GM18520 (cell line): ENCODE results near the gene MAN2A2.

Experiments
- ATAC-seq: cut with Tn5 transposase; IDR thresholded peaks from one replicate; pipeline ENCODE4 v1.9.1; 2021; ENCODE audit not compliant: unreplicated experiment

MAN2A2 gene

DNA sequence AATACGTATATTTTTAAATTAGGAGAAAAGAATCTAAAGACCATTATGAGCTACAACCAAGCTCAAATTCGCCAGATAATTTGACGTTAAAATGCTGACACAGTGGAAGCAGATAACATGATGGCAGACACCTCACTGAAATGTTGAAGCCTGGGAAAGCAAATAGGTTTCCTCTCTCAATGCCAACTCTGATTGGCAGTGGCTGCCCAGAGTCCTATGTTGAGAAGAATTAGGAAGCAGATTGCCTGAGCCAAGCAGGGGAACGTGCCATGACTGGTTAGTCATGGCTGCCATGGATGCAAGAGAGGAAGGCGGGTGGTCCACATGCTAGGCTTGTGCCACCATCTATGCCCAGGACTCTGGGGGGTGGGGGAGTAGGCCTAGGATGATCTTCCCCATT lies 35.2 kb downstream of the MAN2A2 start:
- ATAC-seq = no peak

DNA sequence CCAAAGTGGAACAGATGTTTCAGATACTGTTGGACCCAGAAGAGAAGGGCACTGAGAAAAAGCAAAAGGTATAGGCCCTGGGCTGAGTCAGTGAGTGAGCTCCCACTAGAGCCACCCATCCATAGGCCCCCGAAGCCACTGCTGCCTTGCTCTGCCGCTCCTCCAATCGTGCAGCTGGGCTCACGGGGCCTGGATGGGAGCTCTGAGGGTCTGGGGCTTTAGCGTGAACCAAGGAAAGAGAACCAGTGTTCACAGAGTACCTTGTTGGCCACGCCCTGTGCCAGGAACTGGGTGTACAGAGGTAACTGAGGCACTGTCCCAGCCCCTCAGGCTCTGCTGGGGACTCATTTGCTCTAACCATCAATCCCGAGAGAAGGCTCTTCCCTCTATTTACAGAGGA lies 36.7 kb downstream of the MAN2A2 start:
- no peak for ATAC-seq

DNA sequence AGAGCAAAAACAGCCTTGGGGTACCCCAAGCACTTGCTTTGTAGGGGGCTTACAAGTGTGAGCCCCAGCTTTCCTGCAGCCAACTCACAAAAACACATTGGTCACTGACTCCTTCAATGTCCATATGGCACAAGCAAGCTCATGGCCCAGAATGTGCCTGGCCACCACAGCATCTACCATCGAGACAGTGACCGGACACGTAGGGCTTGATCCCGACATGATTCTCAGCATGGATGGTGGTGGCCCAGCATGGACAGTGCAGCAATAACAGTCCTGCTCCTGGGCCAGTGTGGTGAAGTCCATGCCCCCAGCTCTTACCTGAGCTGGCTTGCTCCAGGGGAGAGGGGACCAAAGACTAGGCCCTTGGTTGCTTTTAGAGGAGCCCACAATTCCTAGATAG lies 37.9 kb downstream of the MAN2A2 start:
- ATAC-seq = no peak

DNA sequence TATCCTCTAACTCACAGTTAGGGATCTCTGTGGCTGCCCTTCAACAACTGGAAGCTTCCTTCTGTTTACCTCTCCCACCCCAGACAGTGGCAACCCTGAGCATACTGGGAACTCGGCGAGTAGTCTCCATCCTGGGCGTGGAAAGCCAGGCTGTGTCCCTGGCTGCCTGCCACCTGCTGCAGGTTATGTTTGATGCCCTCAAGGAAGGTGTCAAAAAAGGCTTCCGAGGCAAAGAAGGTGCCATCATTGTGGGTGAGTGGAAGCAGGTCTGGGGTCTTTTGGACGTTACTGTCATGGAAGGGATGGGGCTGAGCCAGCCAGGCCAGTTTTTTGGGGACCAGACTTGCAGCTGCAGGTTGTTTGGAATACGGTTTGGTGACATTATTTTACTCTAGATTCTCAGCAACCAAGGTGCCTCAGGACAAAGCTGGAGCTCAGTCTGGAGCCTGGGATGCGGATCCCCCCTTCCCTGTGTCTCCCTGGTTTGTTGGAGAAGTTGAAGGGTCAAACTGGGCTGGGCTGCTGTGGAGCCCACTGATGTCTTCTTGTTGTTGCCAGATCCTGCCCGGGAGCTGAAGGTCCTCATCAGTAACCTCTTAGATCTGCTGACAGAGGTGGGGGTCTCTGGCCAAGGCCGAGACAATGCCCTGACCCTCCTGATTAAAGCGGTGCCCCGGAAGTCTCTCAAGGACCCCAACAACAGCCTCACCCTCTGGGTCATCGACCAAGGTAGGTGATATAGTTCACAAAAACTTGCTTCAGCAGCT lies 39.4 kb downstream of the MAN2A2 start:
- ATAC-seq = no peak

DNA sequence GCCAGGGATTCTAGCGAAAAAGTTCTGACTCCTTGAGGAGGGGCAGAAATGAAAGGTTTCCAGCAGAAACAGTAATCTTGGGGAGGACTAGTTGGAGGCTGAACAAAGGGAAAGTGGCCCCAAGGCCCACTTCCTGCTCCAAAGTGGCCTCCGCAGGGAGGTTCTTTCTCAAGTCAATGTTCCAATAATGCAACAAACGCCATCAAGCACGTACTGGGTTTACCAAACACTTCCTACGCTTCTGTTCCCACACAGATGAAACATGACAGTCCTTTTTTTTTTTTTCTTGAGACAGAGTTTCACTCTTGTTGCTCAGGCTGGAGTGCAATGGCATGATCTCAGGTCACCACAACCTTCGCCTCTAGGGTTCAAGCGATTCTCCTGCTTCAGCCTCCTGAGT lies 42.0 kb downstream of the MAN2A2 start:
- ATAC-seq = no peak

DNA sequence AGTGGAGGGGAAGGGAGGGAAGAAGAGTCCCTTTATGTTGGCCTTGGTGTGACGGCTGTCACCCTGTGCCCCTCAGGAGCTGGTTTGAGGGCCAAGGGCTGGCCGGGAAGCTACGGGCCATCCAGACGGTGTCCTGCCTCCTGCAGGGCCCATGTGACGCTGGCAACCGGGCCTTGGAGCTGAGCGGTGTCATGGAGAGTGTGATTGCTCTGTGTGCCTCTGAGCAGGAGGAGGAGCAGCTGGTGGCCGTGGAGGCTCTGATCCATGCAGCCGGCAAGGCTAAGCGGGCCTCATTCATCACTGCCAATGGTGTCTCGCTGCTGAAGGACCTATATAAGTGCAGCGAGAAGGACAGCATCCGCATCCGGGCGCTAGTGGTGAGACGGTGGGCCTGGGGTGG lies 43.4 kb downstream of the MAN2A2 start:
- no peak for ATAC-seq

DNA sequence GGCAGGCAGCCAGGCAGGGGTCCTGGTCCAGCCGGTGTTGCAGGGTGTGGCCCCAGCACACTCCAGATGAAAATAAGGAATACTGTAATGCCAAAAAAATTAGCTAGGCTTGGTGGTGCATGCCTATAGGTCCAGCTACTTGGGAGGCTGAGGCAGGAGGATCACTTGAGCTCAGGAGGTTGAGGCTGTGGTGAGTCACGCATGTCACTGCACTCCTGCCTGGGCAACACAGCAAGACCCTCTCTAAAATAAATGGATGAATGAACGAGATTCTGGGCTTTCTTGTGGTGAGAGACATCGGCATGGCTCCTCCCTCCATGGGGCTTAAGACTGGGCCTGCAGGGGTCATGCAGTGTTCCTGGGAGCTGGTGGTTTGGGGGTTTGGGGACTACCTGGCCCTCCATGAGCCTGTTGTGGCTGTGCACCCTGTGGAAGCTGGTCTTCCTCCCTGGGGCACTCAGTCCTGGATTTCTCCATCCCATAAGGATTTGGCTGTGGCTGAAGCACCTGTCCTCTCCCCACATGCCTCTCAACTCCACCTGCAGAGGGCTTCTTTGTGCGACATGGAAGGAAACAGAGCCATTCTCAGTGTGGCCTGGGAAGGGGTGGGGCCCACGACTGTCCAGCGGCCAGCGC lies 44.0 kb downstream of the MAN2A2 start:
- no peak for ATAC-seq

DNA sequence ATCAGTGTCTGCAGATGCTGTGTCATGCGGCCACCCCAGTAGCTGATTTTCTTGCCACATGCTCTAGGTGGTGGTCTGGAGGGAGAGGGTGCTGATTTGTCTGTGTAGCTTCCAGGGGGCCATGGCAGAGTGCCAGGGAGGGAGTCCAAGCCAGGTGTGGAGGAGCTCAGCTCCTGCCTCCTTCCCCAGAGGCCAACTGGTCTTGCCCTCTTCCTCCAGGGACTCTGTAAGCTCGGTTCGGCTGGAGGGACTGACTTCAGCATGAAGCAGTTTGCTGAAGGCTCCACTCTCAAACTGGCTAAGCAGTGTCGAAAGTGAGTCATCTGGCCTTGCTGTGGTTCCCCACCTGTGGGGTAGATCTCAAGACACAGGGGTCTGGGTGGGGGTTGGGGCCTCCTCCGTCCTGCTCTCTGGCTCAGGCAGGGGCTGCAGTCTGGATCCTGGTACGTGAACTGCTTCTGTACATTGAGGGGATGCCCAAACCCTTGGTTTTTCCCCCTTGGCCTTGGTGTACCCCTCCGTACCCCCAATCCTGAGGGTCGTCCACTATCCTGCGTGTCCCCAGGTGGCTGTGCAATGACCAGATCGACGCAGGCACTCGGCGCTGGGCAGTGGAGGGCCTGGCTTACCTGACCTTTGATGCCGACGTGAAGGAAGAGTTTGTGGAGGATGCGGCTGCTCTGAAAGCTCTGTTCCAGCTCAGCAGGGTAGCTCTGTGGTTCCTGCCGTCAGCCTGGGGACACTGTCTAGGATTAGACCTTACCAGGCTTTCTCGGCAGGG lies 44.7 kb downstream of the MAN2A2 start:
- ATAC-seq = no peak

DNA sequence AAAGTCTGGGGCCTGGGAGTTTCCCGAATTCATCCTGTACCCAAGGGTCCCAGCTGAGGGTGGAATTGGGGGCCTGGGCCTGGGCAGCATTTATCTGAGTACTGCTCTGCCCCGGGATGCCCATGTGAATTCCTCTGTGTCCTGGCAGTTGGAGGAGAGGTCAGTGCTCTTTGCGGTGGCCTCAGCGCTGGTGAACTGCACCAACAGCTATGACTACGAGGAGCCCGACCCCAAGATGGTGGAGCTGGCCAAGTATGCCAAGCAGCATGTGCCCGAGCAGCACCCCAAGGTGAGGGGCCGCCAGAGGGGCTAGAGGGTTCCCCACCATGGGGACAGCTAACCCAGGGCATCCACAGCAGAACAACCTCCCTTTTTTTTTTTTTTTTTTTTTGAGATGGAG lies 45.4 kb downstream of the MAN2A2 start:
- ATAC-seq = no peak

DNA sequence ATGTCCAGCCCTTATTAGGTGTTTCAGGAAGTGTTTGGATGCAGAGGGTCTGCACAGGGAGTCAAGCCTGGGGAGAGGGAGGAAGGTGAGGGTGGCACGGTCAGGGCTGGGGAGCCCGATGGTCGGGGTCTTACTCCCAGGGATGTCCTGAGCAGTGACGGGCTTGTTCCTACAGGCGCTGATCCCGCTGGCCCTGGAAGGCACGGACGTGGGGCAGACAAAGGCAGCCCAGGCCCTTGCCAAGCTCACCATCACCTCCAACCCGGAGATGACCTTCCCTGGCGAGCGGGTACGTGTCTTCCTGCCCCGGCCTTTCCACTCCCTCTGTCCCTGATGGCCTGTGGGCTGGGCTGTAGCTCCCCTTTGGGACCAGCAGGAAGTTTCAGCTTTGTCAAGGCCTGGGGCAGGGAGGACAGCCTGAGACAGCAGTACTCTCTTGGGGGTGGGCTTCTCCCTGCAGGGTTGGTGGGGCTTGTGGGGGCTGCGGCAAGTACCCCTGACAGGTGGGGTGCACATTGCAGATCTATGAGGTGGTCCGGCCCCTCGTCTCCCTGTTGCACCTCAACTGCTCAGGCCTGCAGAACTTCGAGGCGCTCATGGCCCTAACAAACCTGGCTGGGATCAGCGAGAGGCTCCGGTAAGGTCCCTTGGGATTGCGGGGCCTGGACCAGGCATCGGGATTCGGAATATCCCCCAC lies 47.0 kb downstream of the MAN2A2 start:
- no peak for ATAC-seq

DNA sequence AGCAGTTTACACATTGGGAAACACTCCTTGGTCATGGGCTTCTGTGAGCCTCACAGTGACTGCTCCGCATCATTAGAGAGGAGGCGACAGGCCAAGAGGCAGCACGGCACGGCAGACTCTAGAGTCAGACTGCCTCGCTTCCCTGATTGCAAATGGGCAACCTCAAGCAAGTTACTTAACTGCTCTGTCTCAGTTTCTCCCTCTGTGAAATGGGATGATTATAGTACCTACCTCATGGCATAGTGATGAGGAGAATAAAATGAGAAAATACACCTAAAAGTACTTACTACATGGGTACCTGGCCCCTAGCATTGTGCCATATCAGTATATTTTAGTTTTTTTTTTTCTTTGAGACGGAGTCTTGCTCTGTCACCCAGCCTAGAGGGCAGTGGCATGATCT lies 47.6 kb downstream of the MAN2A2 start:
- ATAC-seq = no peak

DNA sequence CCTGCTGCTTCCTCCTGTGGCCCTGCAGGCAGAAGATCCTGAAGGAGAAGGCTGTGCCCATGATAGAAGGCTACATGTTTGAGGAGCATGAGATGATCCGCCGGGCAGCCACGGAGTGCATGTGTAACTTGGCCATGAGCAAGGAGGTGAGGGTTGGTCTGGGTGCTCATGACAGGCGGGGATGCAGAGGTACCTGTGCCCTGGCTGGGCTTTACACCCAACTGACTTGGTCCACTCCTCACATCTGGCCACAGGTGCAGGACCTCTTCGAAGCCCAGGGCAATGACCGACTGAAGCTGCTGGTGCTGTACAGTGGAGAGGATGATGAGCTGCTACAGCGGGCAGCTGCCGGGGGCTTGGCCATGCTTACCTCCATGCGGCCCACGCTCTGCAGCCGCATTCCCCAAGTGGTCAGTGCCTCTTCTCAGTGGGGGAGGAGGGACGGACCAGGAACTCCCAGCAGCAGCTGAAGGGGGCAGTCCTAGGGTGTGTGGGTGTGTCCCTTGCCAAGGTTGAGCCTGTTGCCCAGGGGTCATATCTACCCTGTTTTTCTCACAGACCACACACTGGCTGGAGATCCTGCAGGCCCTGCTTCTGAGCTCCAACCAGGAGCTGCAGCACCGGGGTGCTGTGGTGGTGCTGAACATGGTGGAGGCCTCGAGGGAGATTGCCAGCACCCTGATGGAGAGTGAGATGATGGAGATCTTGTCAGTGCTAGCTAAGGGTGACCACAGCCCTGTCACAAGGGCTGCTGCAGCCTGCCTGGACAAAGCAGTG lies 50.0 kb downstream of the MAN2A2 start:
- ATAC-seq = no peak

DNA sequence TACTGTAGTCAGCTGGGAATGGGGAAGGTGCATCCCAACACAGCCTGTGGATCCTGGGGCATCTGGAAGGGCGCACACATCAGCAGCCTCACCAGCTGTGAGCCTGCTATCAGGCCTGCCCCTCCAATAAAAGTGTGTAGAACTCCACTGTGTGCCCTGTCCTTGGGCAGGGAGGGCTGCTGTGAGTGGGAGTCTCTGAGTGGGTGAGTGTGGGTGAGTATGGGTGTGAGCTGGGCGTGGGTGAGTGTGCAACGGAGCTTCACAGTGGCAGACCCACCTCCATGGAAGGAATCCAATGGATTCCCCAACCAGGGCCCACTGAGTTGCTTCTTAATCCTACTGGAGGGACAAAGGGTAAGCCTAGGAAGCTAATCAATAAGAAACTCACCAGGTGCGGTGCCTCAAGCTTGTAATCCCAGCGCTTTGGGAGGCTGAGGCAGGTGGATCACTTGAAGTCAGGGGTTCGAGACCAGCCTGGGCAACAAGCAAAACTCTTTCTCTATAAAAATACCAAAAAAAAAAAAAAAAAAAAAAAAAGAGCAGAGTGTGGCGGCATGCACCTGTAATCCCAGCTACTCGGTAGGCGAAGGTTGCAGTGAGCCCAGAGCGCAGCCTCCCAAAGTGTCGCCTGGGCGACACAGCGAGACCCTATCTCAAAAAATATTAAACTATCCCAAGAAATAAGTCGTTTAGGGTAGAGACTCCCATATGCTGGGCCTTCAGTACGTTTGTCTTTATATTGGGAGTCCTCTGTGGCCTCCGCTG lies 51.0 kb downstream of the MAN2A2 start:
- no peak for ATAC-seq

DNA sequence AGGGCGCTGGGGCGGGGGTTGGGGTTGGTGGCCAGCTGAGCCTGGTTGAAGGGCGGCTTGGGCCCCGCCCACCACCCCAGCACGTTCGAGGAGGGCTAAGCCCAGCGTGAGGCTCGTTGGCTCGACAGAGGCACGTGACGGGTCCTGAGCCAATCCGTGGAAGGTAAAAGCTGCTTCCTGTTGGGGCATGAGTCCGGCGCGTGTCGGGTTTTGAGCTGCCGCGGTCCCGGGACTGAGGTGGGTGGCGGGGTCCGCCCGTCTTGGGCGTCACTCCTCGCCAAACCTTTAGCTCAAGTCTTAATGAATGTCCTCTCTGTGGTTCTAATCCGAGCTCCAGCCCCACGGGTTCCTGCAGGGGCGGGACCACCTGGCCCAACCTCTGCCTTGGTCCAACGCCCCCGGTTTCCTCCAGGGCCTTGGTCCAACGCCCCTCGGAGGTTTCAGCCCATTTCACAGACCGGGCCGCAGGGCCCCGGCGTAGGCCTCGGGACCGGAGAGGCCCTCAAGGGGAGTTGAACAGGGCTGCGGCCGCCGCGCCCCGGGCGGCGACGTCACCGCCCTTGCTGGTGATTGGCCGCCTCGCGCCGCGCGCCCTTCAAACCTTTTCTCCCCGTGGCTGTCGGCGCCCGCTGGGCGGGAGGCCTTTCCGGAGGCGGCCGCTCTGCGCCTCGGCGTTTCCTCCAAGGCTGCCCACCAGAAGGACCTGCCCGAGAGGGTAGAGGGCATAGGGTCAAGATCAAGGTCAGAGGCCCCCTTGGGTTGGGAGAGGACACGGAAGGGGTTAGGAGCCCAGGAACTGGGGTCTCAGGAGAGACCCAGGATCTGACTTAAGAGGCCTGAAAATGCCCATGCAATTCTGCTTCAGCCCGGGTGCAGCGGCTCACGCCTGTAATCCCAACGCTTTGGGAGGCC lies 51.9 kb downstream of the MAN2A2 start, which contains the start of gene RCCD1:
TSS of gene RCCD1 (plus strand) at position 173 of the 912 bp plus-strand sequence. CDS start 1,851 bp downstream, outside the sequence.
- ATAC-seq = peak; percentile 78

DNA sequence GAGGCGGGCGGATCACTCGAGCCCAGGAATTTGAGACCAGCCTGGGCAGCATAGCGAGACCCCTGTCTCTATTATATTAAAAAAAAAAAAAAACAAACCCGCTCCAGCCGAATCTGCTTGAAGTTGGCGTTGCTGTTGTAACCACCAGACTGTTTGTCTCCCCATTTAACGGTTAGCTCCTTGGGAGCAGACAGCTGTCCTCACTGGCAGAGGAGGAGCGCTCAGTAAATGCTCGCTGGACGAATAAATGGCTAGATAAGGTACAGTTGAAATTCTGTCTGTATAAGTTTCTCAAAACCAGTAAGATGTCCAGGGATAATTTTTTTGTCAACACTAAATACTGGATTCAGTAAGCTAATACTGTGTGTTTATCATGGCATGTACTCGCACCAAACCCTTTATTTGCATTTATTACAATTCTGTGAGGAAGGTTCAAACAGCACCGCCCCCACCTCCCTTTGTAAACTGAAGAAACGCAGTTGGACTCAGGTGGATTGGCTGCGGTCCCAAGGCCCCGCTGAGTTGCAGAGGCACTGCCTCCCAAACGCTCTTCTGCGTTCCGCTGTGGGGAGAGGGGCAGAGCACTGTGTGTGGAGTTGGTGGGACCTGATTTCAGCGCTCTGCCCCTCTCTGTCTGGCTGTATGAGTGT lies 52.6 kb downstream of the MAN2A2 start:
- ATAC-seq = no peak

DNA sequence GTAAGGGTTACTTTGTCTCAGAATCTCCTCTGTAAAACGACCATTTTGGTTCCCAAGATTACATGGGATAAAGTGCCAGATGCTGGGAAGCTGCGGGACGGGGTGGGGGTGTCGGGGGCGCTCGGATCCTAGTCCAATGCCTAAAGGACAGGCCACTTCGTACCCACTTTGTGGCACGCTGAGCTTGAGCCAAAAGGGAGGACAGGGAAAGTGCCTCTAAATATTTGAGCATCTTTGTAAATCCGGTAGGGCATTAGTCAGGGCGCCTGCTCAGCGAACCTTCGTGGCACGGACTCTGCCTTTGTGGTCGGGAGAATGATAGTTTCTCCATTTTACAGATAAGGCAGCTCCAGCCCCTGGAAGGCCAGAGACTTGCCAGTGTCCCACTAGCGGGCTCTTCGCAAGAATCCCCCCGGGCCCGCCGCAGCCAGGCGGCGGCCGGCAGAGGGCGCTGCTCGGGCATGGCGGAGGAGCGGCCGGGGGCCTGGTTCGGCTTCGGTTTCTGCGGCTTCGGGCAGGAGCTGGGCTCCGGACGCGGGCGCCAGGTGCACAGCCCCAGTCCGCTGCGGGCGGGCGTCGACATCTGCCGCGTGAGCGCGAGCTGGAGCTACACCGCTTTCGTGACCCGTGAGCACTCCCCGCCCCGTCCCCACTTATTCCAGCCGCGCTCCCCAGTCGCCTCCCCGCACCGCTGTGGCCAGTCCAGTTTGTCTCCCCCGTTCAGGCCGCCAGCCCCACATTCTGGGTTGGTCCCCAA lies 53.4 kb downstream of the MAN2A2 start:
- no peak for ATAC-seq

DNA sequence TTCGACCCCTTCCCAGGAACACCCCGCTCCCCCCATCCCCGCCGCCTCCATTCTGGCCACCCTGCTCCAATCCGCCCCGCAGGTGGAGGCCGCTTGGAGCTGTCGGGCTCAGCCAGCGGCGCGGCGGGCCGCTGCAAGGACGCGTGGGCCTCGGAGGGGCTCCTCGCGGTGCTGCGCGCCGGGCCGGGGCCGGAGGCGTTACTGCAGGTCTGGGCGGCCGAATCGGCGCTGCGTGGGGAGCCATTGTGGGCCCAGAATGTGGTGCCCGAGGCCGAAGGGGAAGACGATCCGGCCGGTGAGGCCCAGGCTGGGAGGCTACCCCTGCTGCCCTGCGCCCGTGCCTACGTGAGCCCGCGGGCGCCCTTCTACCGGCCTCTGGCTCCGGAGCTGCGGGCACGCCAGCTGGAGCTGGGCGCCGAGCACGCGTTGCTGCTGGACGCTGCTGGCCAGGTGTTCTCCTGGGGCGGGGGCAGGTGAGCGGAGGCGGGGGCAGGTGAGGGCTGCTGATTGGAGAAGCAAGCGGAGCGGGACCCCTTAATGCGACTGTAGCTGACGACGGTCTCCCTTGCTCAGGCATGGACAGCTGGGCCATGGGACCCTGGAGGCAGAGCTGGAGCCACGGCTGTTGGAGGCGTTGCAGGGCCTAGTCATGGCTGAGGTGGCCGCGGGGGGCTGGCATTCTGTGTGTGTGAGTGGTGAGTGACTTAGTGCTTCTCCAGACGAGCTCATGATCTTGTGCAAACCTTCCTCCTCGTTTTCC lies 54.1 kb downstream of the MAN2A2 start:
- ATAC-seq = no peak
